Lung (tissue), 12 donors: ENCODE measurements around the gene MYO1A. TPM values are rescaled to one million over a fixed set of nuclear protein-coding genes. Genes with fewer than 3 reads are reported as not detected.
A peak's percentile ranks its signal among the peaks of the same experiment; 100 is the strongest.

Experiments
- ATAC-seq: fragments of 200-7000 bp; cut with Tn5 transposase; one replicate; pipeline ENCODE4 v1.9.1; 2020; ENCODE audit warnings: moderate number of reproducible peaks; ENCODE audit not compliant: insufficient read depth, low FRiP score
- DNase-seq, 3 donors: peaks; one replicate each; pipeline ENCODE4 v3.0.0-alpha.2; 2013 to 2017
- H3K27ac ChIP-seq, 2 donors: one replicate each; pipeline ENCODE4 v1.5.1; 2013; ENCODE audit warnings: mild to moderate bottlenecking in 2 of 2, moderate library complexity in 2 of 2, control low read depth in 1 of 2, inconsistent platforms in 1 of 2, low read depth in 1 of 2, low read length in 1 of 2
- H3K27me3 ChIP-seq, 3 donors: one replicate each; pipeline ENCODE4 v1.5.1; 2013; ENCODE audit warnings: low read length in 2 of 3; ENCODE audit not compliant: control insufficient read depth in 3 of 3, insufficient read depth in 3 of 3
- H3K36me3 ChIP-seq, 4 donors: one replicate each; pipeline ENCODE4 v1.5.1; 2013; ENCODE audit warnings: low read length in 4 of 4, mild to moderate bottlenecking in 1 of 4, moderate library complexity in 1 of 4; ENCODE audit not compliant: control insufficient read depth in 4 of 4, insufficient read depth in 4 of 4
- H3K4me1 ChIP-seq, 5 donors: one replicate each; pipeline ENCODE4 v1.5.1; 2013; ENCODE audit warnings: low read length in 5 of 5, mild to moderate bottlenecking in 2 of 5, moderate library complexity in 1 of 5; ENCODE audit not compliant: control insufficient read depth in 5 of 5, insufficient read depth in 5 of 5
- H3K4me3 ChIP-seq: one replicate; pipeline ENCODE4 v1.5.1; 2013; ENCODE audit warnings: mild to moderate bottlenecking, control low read depth, moderate library complexity
- H3K9ac ChIP-seq, 2 donors: one replicate each; pipeline ENCODE4 v1.5.1; 2013; ENCODE audit warnings: low read length in 2 of 2, control low read depth in 1 of 2; ENCODE audit not compliant: insufficient read depth in 1 of 2
- H3K9me3 ChIP-seq, 4 donors: one replicate each; pipeline ENCODE4 v1.5.1; 2013; ENCODE audit warnings: low read length in 3 of 4, mild to moderate bottlenecking in 1 of 4, moderate library complexity in 1 of 4; ENCODE audit not compliant: control insufficient read depth in 4 of 4, insufficient read depth in 3 of 4
- WGBS, 2 donors: extraction: QIAGEN DNeasy Blood & Tissue Kit; methylation state at CpG; one replicate each; pipeline ENCODE4 v1.1.7; 2013; 5-methylcytosine and 5-hydroxymethylcytosine counted together
- polyA plus RNA-seq, 2 donors: library from polyadenylated mRNA; stranded (reverse); fragments of 200-250 nt; gene quantifications; one replicate each; pipeline ENCODE4 v1.2.1, GENCODE V29; 2013
- total RNA-seq, 2 donors: library from RNA; depleted of rRNA in 1 of 2; stranded (reverse); fragments of >200 nt in 1 of 2; gene quantifications; one replicate each; pipeline ENCODE4 v1.2.1, GENCODE V29; 2014 to 2021
- TF ChIP-seq, protein P1 (sequence below): IDR thresholded peaks from 2 replicates; pipeline ENCODE4 v1.5.1; 2012; ENCODE audit warnings: mild to moderate bottlenecking; ENCODE audit errors: control extremely low read depth, extremely low read depth
- donor health status: control.
- donor health status: control.
- donor health status: Bipolar disorder and iron deficiency.
- donor health status: healthy.
- donor health status: DM: yes; HTN: yes; CAD: no.

Gene MYO1A
- total and polyA plus RNA-seq, 4 donors: 0.09 to 0.67 (median 0.20) TPM

DNA sequence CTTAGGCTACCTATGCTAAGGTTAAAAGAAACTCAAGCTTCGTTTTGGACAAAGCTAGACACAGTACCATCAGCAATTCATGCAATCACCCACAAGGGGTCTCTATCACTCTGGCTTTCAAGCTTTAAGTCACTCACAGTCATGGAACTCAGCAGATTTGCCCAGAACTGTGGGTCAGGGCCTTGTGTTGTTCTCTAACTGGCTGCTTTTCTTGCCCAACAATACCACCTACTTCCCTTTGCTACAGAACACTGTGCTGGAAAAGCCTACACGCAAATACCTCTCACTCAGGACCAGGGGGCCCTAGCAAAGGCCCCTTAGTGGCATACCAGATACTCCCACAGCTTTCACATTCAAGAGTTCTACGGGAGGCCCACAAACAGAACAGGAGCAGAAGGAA lies 19.6 kb upstream of the MYO1A start:
- no peaks in the 10 kb centered on the region for H3K9me3 ChIP-seq
- ATAC-seq (peak; percentile 91), DNase-seq (peak; percentile 76 to 93 (median 91))
- no peaks in the 10 kb centered on the region for H3K27me3 ChIP-seq
- peak overlapping the region in 1 of 2 donors; percentile 73 for H3K27ac ChIP-seq
- peaks cover 0 to 26% (median 6%) of the 10 kb centered on the region in 4 donors for H3K36me3 ChIP-seq
- peaks cover 0 to 4% (median 0%) of the 10 kb centered on the region in 5 donors for H3K4me1 ChIP-seq
- no peak overlapping the region for H3K4me3 ChIP-seq
- peak overlapping the region in 1 of 2 donors; percentile 81 for H3K9ac ChIP-seq
- 24 to 25% methylated on average over 3 of the region's 3 CpGs for WGBS, 2 donors
- TF ChIP-seq, protein P1, sequence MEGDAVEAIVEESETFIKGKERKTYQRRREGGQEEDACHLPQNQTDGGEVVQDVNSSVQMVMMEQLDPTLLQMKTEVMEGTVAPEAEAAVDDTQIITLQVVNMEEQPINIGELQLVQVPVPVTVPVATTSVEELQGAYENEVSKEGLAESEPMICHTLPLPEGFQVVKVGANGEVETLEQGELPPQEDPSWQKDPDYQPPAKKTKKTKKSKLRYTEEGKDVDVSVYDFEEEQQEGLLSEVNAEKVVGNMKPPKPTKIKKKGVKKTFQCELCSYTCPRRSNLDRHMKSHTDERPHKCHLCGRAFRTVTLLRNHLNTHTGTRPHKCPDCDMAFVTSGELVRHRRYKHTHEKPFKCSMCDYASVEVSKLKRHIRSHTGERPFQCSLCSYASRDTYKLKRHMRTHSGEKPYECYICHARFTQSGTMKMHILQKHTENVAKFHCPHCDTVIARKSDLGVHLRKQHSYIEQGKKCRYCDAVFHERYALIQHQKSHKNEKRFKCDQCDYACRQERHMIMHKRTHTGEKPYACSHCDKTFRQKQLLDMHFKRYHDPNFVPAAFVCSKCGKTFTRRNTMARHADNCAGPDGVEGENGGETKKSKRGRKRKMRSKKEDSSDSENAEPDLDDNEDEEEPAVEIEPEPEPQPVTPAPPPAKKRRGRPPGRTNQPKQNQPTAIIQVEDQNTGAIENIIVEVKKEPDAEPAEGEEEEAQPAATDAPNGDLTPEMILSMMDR: peak; percentile 91

DNA sequence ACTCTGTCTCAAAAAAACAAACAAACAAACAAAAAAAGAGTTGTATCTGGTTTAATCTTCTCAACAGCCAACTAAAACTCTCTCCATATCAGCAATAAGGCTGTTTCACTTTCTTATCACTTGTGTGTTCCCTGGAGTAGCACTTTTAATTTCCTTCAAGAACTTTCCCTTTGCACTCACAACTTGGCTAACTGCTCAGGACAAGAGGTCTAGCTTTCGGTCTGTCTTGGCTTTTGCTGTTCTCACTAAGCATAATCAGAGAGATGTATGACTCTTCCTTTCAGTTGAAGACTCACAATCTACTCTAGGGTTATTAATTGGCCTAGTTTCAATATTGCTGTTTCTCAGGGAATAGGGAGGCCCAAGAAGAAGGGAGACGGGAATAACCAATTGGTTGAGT lies 16.3 kb upstream of the MYO1A start:
- no peak for ATAC-seq
- H3K9ac ChIP-seq: no peak overlapping the region
- WGBS, 2 donors: 70 to 92% methylated on average over 2 of the region's 2 CpGs
- H3K9me3 ChIP-seq: no peaks in the 10 kb centered on the region
- peaks cover 2 to 23% (median 6%) of the 10 kb centered on the region in 4 donors for H3K36me3 ChIP-seq
- DNase-seq: no peak
- TF ChIP-seq, protein P1: no peak
- no peak overlapping the region for H3K4me3 ChIP-seq
- H3K27me3 ChIP-seq: no peaks in the 10 kb centered on the region
- H3K27ac ChIP-seq: no peak overlapping the region
- peaks cover 0 to 4% (median 0%) of the 10 kb centered on the region in 5 donors for H3K4me1 ChIP-seq

DNA sequence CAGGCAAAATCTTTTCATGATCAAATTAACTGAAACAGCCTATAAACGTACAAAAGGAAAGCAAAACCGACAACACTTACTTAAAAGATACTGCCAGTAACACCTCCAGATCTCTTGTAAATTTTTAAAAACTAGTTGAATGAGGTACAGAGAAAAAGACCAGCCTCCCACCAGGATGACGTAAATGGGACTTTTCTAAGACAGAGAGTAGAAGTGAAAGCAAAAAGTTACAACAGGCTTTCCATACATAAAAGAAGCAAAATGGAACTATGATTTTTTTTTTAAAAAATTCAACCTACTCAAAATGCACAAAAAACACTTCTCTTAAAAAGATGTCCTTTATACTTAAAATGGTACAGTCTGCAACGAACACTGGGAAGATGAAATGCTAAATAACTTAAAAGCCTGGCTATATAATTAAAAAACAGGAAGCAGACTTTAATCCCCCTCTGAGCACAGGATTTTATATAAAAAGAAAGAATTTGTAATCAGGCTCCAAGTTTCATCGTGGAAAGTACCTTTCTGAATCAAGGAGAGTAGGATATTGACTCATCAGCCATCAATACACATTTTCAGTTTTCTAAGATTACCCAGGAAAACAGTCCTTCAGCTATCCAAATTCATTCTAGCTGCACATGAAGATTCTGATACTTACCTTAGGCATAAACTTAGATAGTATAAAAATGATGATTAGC lies 14.2 kb upstream of the MYO1A start:
- TF ChIP-seq, protein P1: no peak
- Histone ChIP-seq H3K9me3 (no peaks in the 10 kb centered on the region), H3K27ac (no peak overlapping the region), H3K27me3 (no peaks in the 10 kb centered on the region), H3K9ac (no peak overlapping the region), H3K36me3 (peaks cover 8 to 22% (median 10%) of the 10 kb centered on the region in 4 donors), H3K4me3 (no peak overlapping the region), H3K4me1 (no peaks in the 10 kb centered on the region)
- WGBS, 2 donors: 70 to 75% methylated on average over 5 of the region's 5 CpGs
- no peak for DNase-seq
- ATAC-seq: no peak
